Lower leg skin (tissue), 3 donors: ENCODE data around the gene C3orf18.

Source experiments
- CTCF ChIP-seq, 3 donors: fragments of 450-650 bp; IDR thresholded peaks; one replicate each; pipeline ENCODE4 v1.5.1; 2016; ENCODE audit warnings: antibody characterized with exemption in 3 of 3, mild to moderate bottlenecking in 3 of 3, moderate library complexity in 2 of 3
- POLR2A ChIP-seq, 2 donors: fragments of 450-650 bp; IDR thresholded peaks; one replicate each; pipeline ENCODE4 v1.6.1; 2016 to 2017; ENCODE audit warnings: antibody characterized with exemption in 2 of 2, mild to moderate bottlenecking in 1 of 2, moderate library complexity in 1 of 2

GRCh38 chr3:50525987-50526386 lies 41.6 kb downstream of the C3orf18 start:
- TF ChIP-seq CTCF (IDR thresholded peaks at IDR 0.05) (no peak), POLR2A (IDR thresholded peaks at IDR 0.05) (no peak)
